HG02610 (cell line): Measurements from ENCODE around the gene PCDH8.

Experiments used
- ATAC-seq: cut with Tn5 transposase; IDR thresholded peaks from one replicate; pipeline ENCODE4 v1.9.1; 2021; ENCODE audit warnings: mild to moderate bottlenecking, moderate library complexity; ENCODE audit not compliant: unreplicated experiment

The PCDH8 gene

GRCh38 chr13:52815330-52815729 lies 33.1 kb downstream of the PCDH8 start:
- no peak for ATAC-seq

DNA sequence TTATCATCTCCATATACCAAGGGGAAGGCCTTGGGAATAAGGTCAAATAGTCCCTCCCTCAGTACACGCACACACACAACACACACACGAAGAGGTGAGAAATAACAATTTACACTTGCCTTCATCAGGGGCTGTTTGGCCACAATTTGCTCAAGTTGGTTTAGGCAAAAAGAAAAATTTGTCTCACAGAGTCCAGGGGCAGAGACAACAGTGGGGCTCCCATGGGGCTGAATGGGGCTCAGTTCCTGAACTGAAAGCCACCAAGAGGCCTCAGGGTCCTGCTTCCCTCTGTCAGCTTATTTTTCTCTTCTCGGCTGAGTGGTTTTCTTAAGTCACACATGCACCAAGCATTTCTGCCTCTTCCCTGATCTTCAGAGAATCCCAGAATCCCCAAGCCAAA lies 35.5 kb downstream of the PCDH8 start:
- ATAC-seq = no peak

DNA sequence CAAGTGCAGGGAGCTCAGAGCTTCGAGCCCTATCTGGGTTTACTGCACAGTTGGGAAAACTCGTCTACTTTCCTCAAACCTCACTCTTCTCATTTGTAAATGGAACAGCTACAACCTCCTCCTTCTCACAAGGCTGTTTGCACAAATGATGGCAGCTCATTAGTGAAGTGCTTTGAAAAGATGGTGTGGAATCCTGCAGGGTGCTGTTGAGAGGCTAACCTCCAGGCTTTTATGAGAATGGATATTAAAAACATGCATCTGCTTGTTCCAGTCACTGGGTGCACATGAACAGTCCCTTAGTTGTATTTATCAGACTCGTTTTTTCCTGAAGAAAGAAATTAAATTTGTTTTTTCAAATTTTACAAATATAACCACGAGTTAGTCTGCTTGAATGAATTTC lies 36.6 kb downstream of the PCDH8 start:
- no peak for ATAC-seq

- ATAC-seq = no peak
Measured at GRCh38 chr13:52810526-52810925, 37.9 kb downstream of the PCDH8 start.

- no peak for ATAC-seq
Measured at GRCh38 chr13:52810011-52810410, 38.4 kb downstream of the PCDH8 start.

GRCh38 chr13:52809310-52809769 lies 39.1 kb downstream of the PCDH8 start:
- ATAC-seq = peak; percentile 82

GRCh38 chr13:52808842-52809219 lies 39.6 kb downstream of the PCDH8 start:
- ATAC-seq = no peak

- ATAC-seq = no peak
Measured at GRCh38 chr13:52806029-52806428, 42.4 kb downstream of the PCDH8 start.

DNA sequence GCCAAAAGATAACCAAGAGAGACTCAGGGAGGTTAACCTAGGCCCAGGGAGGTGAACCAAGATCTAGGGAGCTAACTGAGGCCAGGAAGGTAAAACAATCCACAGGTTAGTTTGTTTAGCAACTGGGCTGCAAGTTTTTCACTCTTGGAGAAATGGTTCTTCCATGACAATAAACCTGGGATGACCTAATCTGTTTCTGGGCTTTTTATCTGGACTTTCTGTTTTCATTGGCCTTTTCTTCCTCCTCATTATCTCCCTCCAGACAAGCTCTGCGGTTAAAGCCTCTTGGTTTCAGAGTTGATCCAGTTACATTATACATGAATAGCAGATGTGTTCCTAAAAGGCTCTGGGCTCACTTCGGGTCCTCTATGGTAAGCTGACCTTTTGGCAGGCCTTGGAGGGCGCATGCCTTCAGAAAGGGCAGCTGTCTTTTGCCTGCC lies 44.2 kb downstream of the PCDH8 start:
- no peak for ATAC-seq

GRCh38 chr13:52800856-52801255 lies 47.6 kb downstream of the PCDH8 start:
- ATAC-seq = no peak

GRCh38 chr13:52798770-52799430 lies 49.5 kb downstream of the PCDH8 start:
- no peak for ATAC-seq

DNA sequence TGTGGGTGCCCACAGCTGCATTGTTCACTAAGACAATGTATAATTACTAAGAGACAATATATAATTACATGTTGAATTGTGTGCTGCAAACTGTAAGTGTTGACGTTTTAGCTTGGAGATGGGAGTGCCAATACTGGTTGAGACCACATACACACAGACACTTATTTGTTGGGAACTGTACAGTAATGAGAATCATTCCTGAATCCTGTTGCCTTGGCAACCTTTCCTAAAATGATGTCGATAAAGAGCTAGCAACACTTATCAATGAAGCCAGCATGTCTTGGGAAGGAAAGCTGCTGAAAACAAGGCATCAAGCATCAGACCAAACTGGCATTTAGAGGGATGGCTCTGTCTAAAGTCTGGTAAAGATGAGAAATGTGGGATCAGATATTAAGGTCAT lies 51.3 kb downstream of the PCDH8 start:
- no peak for ATAC-seq

DNA sequence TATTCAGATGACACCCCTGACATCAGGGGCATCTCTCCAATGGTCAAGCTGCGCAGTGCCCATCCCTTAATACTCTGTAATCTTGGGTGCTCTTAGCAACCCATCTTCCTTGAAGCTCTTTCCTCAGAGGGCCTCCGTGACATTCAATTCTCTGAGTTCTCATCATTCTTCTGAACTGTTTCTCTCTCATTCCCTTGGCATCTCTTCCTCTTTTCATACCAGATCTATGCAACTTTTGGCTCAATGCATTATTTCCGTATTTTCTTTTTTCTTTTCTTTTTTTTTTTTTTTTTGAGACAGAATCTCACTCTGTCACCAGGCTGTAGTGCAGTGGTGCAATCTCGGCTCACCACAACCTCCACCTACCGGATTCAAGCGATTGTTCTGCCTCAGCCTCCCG lies 53.9 kb downstream of the PCDH8 start:
- no peak for ATAC-seq

GRCh38 chr13:52793515-52794061 lies 54.9 kb downstream of the PCDH8 start:
- no peak for ATAC-seq
